ENCODE data around the gene TRAK1. TPM values are rescaled to one million over a fixed set of nuclear protein-coding genes. Genes with fewer than 3 reads are reported as not detected.

TRAK1 gene
- total RNA-seq, 1 donor from 2014 or later, result 36.8 TPM

DNA sequence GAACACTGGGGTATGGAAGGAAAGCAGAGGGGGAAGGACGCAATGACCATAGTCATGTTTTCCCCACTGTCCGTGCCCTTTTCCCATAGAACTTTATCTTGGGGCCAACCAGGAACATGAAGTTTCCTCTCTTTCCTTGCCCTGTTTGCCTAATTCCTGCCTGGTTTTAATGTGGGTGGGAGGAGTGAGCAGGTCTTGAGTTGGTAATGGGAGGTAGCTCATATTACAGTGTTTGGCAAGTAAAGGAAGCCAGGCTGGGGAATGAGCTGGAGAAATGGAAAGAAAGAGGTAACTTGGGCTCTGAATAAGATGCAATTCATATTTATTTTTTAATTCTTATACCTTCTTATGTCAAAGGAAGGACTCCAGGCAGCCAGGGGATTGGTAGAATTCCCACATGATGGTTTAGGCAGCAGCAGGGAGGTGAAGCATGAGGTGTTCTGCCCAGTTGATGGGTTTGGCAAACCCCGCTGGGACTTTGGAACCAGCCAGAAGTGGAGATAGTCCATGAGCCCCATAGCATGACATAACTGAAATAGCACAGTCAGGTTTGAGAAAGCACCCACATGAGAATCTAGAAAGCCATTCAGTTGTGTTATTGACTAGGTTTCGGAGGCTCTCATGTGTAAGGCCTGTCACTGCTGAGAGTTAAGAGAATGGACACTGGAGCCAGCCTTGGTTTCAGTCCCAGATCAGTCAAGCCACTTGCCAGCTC lies 114.8 kb downstream of the TRAK1 start:
- Histone ChIP-seq H3K27ac (no peak overlapping the region), H3K36me3 (peaks cover 0 to 67% of the 10 kb centered on the region in 2 donors), H3K9me3 (no peaks in the 10 kb centered on the region), H3K27me3 (no peaks in the 10 kb centered on the region), H3K4me1 (no peaks in the 10 kb centered on the region), H3K4me3 (no peak overlapping the region)
- TF ChIP-seq, protein P1, sequence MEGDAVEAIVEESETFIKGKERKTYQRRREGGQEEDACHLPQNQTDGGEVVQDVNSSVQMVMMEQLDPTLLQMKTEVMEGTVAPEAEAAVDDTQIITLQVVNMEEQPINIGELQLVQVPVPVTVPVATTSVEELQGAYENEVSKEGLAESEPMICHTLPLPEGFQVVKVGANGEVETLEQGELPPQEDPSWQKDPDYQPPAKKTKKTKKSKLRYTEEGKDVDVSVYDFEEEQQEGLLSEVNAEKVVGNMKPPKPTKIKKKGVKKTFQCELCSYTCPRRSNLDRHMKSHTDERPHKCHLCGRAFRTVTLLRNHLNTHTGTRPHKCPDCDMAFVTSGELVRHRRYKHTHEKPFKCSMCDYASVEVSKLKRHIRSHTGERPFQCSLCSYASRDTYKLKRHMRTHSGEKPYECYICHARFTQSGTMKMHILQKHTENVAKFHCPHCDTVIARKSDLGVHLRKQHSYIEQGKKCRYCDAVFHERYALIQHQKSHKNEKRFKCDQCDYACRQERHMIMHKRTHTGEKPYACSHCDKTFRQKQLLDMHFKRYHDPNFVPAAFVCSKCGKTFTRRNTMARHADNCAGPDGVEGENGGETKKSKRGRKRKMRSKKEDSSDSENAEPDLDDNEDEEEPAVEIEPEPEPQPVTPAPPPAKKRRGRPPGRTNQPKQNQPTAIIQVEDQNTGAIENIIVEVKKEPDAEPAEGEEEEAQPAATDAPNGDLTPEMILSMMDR (IDR thresholded peaks at IDR 0.05), result no peak
- TF ChIP-seq POLR2AphosphoS5 (IDR thresholded peaks at IDR 0.05; ENCODE audit: insufficient read depth in 1 of 2, low read depth in 1 of 2) (no peak), POLR2A (IDR thresholded peaks at IDR 0.05) (no peak)
- no peak for DNase-seq (ENCODE audit: extremely low spot score in 2 of 2)
- intact Hi-C loops (cut with DNase I), result no loop called here

- TF ChIP-seq POLR2AphosphoS5 (IDR thresholded peaks at IDR 0.05; ENCODE audit: insufficient read depth in 1 of 2, low read depth in 1 of 2) (no peak), POLR2A (IDR thresholded peaks at IDR 0.05) (no peak)
- TF ChIP-seq, protein P1 (IDR thresholded peaks at IDR 0.05), result no peak
- H3K27ac ChIP-seq, result no peak overlapping the region
- peaks cover 0 to 46% of the 10 kb centered on the region in 2 donors for H3K36me3 ChIP-seq
- intact Hi-C loops (cut with DNase I), result no loop called here
- DNase-seq (ENCODE audit: extremely low spot score in 2 of 2), result no peak
- H3K4me1 ChIP-seq, result peaks cover 5% of the 10 kb centered on the region
- no peak overlapping the region for H3K4me3 ChIP-seq
- no peaks in the 10 kb centered on the region for H3K9me3 ChIP-seq
- no peaks in the 10 kb centered on the region for H3K27me3 ChIP-seq
Observed at GRCh38 chr3:42209917-42210316, 118.8 kb downstream of the TRAK1 start.

- no peak for TF ChIP-seq POLR2A (IDR thresholded peaks at IDR 0.05)
- TF ChIP-seq, protein P1 (IDR thresholded peaks at IDR 0.05), result no peak
- TF ChIP-seq POLR2AphosphoS5 (IDR thresholded peaks at IDR 0.05; ENCODE audit: insufficient read depth in 1 of 2, low read depth in 1 of 2), result no peak
- H3K27ac ChIP-seq, result no peak overlapping the region
- no peak for DNase-seq (ENCODE audit: extremely low spot score in 2 of 2)
- no peaks in the 10 kb centered on the region for H3K27me3 ChIP-seq
- no peaks in the 10 kb centered on the region for H3K9me3 ChIP-seq
- intact Hi-C loops (cut with DNase I), result no loop called here
- H3K4me3 ChIP-seq, result no peak overlapping the region
- H3K4me1 ChIP-seq, result peaks cover 7% of the 10 kb centered on the region
- H3K36me3 ChIP-seq, result peaks cover 0 to 38% of the 10 kb centered on the region in 2 donors
Observed at GRCh38 chr3:42210726-42211125, 119.6 kb downstream of the TRAK1 start.

DNA sequence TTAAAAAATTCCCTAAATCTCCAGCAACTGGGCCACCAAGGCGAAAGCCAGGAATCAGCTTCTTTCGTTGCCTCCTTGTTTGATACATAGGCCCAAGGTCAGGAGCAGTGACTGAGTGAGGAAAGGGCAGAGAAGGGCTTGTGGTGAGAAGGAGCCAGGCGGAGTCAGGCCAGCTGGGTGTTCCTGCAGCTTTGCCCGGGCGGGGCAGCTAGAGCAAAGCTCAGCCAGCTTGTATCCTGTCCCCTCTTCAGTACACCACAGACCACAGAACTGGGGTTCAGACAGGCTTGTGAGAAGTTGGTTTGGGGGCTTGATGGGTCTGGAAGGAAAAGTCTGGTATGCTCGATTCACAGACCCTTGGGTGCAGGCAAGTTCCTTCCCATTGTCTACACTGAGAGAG lies 122.3 kb downstream of the TRAK1 start:
- Histone ChIP-seq H3K4me1 (peaks cover 15% of the 10 kb centered on the region), H3K9me3 (no peaks in the 10 kb centered on the region), H3K27me3 (no peaks in the 10 kb centered on the region), H3K27ac (no peak overlapping the region), H3K36me3 (peaks cover 0 to 19% of the 10 kb centered on the region in 2 donors), H3K4me3 (no peak overlapping the region)
- TF ChIP-seq POLR2AphosphoS5 (IDR thresholded peaks at IDR 0.05; ENCODE audit: insufficient read depth in 1 of 2, low read depth in 1 of 2) (no peak), POLR2A (IDR thresholded peaks at IDR 0.05) (no peak)
- TF ChIP-seq, protein P1 (IDR thresholded peaks at IDR 0.05), result no peak
- DNase-seq (ENCODE audit: extremely low spot score in 2 of 2), result no peak
- intact Hi-C loops (cut with DNase I), result no loop called here

DNA sequence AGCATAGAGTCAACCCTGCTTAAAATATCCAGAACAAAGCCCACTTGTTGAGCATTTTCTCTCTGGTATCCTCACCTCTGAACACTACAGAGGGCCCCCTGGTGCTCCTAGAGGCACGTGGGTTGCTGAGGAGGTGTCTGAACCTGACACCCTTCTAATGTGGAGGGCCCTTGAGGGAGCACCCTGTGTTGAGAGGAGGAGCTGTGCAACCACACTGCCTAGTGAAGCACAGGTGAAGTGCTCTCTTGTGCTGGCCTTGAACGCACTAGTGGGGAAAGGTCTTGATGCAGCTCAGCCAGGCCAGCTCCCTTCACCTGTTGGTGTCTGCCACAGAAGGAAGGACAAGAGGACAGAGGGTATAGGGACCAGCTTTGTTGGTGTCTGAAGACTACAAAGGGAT lies 122.9 kb downstream of the TRAK1 start:
- Histone ChIP-seq H3K4me3 (no peak overlapping the region), H3K4me1 (peaks cover 15% of the 10 kb centered on the region), H3K9me3 (no peaks in the 10 kb centered on the region), H3K36me3 (peaks cover 0 to 14% of the 10 kb centered on the region in 2 donors), H3K27ac (peak overlapping the region; percentile 31), H3K27me3 (no peaks in the 10 kb centered on the region)
- TF ChIP-seq, protein P1 (IDR thresholded peaks at IDR 0.05), result no peak
- no peak for TF ChIP-seq POLR2A (IDR thresholded peaks at IDR 0.05)
- no peak for TF ChIP-seq POLR2AphosphoS5 (IDR thresholded peaks at IDR 0.05; ENCODE audit: insufficient read depth in 1 of 2, low read depth in 1 of 2)
- intact Hi-C loops (cut with DNase I), result no loop called here
- no peak for DNase-seq (ENCODE audit: extremely low spot score in 2 of 2)

Data from vagina (tissue), 2 donors.